ENCODE measurements around the gene CPNE9. TPM values are rescaled to one million over a fixed set of nuclear protein-coding genes. Genes with fewer than 3 reads are reported as not detected.

Gene CPNE9
- total RNA-seq, 1 donor from 2014 or later = 54.6 TPM

GRCh38 chr3:9779075-9779593 lies 75.5 kb downstream of the CPNE9 start:
- Mint-ChIP-seq H3K4me1 (ENCODE audit: low read depth, unreplicated experiment) (peaks cover 4% of the 10 kb centered on the region), H3K36me3 (ENCODE audit: unreplicated experiment) (no peaks in the 10 kb centered on the region), H3K27ac (ENCODE audit: unreplicated experiment) (no peak overlapping the region), H3K4me3 (ENCODE audit: unreplicated experiment) (no peak overlapping the region), H3K9me3 (ENCODE audit: unreplicated experiment) (no peaks in the 10 kb centered on the region), H3K27me3 (ENCODE audit: unreplicated experiment) (peaks cover 2% of the 10 kb centered on the region)
- DNase-seq = no peak
- TF ChIP-seq CTCF (IDR thresholded peaks at IDR 0.05; ENCODE audit: partially characterized antibody, unreplicated experiment) = no peak

Other genes with a start within 250 kb of the CPNE9 start
- 23.4 TPM for gene LHFPL4, start 150.0 kb upstream of the CPNE9 start, total RNA-seq (ENCODE audit: unreplicated experiment)
- gene MTMR14, start 54.3 kb upstream of the CPNE9 start, total RNA-seq (ENCODE audit: unreplicated experiment) = 45.7 TPM
- 30.6 TPM for gene BRPF1, start 27.9 kb downstream of the CPNE9 start, total RNA-seq (ENCODE audit: unreplicated experiment)
- 76.5 TPM for gene OGG1, start 46.1 kb downstream of the CPNE9 start, total RNA-seq (ENCODE audit: unreplicated experiment)
- 8.2 TPM for gene CAMK1, start 66.1 kb downstream of the CPNE9 start, total RNA-seq (ENCODE audit: unreplicated experiment)
- 59.1 TPM for gene TADA3, start 88.6 kb downstream of the CPNE9 start, total RNA-seq (ENCODE audit: unreplicated experiment)
- gene ARPC4, start 89.2 kb downstream of the CPNE9 start, total RNA-seq (ENCODE audit: unreplicated experiment) = 164 TPM
- 45.7 TPM for gene TTLL3, start 106.4 kb downstream of the CPNE9 start, total RNA-seq (ENCODE audit: unreplicated experiment)
- 81.7 TPM for gene RPUSD3, start 140.2 kb downstream of the CPNE9 start, total RNA-seq (ENCODE audit: unreplicated experiment)
- gene CIDEC, start 176.4 kb downstream of the CPNE9 start, total RNA-seq (ENCODE audit: unreplicated experiment) = not detected
- 37.8 TPM for gene JAGN1, start 186.8 kb downstream of the CPNE9 start, total RNA-seq (ENCODE audit: unreplicated experiment)
- gene IL17RE, start 199.0 kb downstream of the CPNE9 start, total RNA-seq (ENCODE audit: unreplicated experiment) = 3.9 TPM
- 41.9 TPM for gene IL17RC, start 213.3 kb downstream of the CPNE9 start, total RNA-seq (ENCODE audit: unreplicated experiment)
- gene CRELD1, start 230.0 kb downstream of the CPNE9 start, total RNA-seq (ENCODE audit: unreplicated experiment) = 92.6 TPM
- gene PRRT3, start 248.6 kb downstream of the CPNE9 start, total RNA-seq (ENCODE audit: unreplicated experiment) = 8.9 TPM

All from glutamatergic neuron (in vitro differentiated cells).